ENCODE data around the gene SYCE3. TPM values are rescaled to one million over a fixed set of nuclear protein-coding genes. Genes with fewer than 3 reads are reported as not detected.

SYCE3 gene
- total RNA-seq, 1 donor from 2014 or later, result not detected

Other genes with a start within 250 kb of the SYCE3 start
- gene DENND6B, start 235.9 kb downstream of the SYCE3 start, total RNA-seq, result 1.3 and 3.6 TPM in 2 replicates
- 67.0 and 82.9 TPM in 2 replicates for gene PPP6R2, start 219.6 kb downstream of the SYCE3 start, total RNA-seq
- 50.0 and 62.1 TPM in 2 replicates for gene SBF1, start 87.9 kb downstream of the SYCE3 start, total RNA-seq
- 0.34 and 0.60 TPM in 2 replicates for gene ADM2, start 81.4 kb downstream of the SYCE3 start, total RNA-seq
- not detected in 2 replicates for gene MIOX, start 76.1 kb downstream of the SYCE3 start, total RNA-seq
- 43.7 and 50.9 TPM in 2 replicates for gene LMF2, start 55.2 kb downstream of the SYCE3 start, total RNA-seq
- gene NCAPH2, start 54.7 kb downstream of the SYCE3 start, total RNA-seq, result 30.1 and 37.1 TPM in 2 replicates
- gene SCO2, start 37.3 kb downstream of the SYCE3 start, total RNA-seq, result 2.3 and 5.6 TPM in 2 replicates
- gene TYMP, start 32.9 kb downstream of the SYCE3 start, total RNA-seq, result 28.9 and 53.1 TPM in 2 replicates
- gene KLHDC7B, start 17.0 kb downstream of the SYCE3 start, total RNA-seq, result not detected in 2 replicates
- 7.5 and 16.3 TPM in 2 replicates for gene CPT1B, start 15.5 kb upstream of the SYCE3 start, total RNA-seq
- gene CHKB, start 19.9 kb upstream of the SYCE3 start, total RNA-seq, result 34.9 and 50.4 TPM in 2 replicates
- gene MAPK8IP2, start 37.9 kb upstream of the SYCE3 start, total RNA-seq, result 0.34 and 0.51 TPM in 2 replicates
- 24.0 and 30.6 TPM in 2 replicates for gene ARSA, start 65.2 kb upstream of the SYCE3 start, total RNA-seq
- 33.0 and 42.7 TPM in 2 replicates for gene SHANK3, start 109.9 kb upstream of the SYCE3 start, total RNA-seq
- gene ACR, start 175.3 kb upstream of the SYCE3 start, total RNA-seq, result 0.34 and 0.79 TPM in 2 replicates
- gene RABL2B, start 220.7 kb upstream of the SYCE3 start, total RNA-seq, result 4.1 and 5.8 TPM in 2 replicates